ENCODE results near the gene SLC43A2. TPM values are rescaled to one million over a fixed set of nuclear protein-coding genes. Genes with fewer than 3 reads are reported as not detected.
"Not testable (repeated sequence)": the region's sequence is repeated elsewhere in the genome, so short reads cannot be mapped to it uniquely, and the experiment has no call there.

Gene SLC43A2
- total RNA-seq: 44.6 TPM
- long read RNA-seq, full-length matches to known transcripts: 20 of 67 reads
- long read RNA-seq, partial matches to known transcripts: 7 of 67 reads
- long read RNA-seq, other reads (novel, unspliced or antisense): 40 of 67 reads

- intact Hi-C loops (cut with DNase I): loop anchor here (5.0 kb wide), 1 partner anchor 51 kb away; no protein-coding TSS in a partner anchor
- peak; percentile 90 to 92 for ATAC-seq
- peak within 1 kb of the TSS; percentile 94 for H3K4me3 ChIP-seq
- H3K27ac ChIP-seq: peak within 1 kb of the TSS; percentile 89
- H3K9me3 ChIP-seq: no peaks in the 10 kb centered on the region
- peaks cover 50% of the 10 kb centered on the region for H3K4me1 ChIP-seq
- TF ChIP-seq CTCF (IDR thresholded peaks at IDR 0.05): no peak
- H3K36me3 ChIP-seq: peaks cover 13% of the 10 kb centered on the region
- H3K27me3 ChIP-seq (ENCODE audit: low read depth): no peaks in the 10 kb centered on the region
- DNase-seq: peak; percentile 91
These were observed at the start of gene SLC43A2 for GRCh38 chr17:1627982-1628855. TSS of gene SLC43A2 (minus strand) at chr17:1628834. CDS start at chr17:1627874, 960 bp downstream.

DNA sequence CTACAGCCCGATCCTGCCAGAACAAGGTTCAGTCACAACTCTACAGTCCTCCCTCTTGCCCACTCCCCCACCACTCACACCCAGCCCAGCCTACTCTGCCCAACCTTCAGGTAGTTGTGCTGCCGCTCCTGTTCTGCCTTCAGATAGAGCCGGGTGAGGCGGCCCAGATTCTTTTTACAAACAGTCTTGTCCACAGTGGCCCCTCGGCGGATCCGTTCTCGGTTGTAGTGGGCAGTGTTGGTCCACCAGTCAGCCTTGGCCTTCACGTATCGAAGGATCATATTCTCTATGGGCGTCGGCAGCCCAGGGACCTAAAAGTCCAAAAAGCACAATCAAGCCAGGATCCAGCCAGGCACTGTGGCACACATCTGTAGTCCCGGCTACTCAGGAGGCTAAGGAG is 47.8 kb upstream of the SLC43A2 start:
- no peak overlapping the region for H3K4me3 ChIP-seq
- H3K27ac ChIP-seq: no peak overlapping the region
- no peaks in the 10 kb centered on the region for H3K27me3 ChIP-seq (ENCODE audit: low read depth)
- ATAC-seq (peak in 1 of 2 donors; percentile 11), DNase-seq (no peak)
- no peaks in the 10 kb centered on the region for H3K9me3 ChIP-seq
- intact Hi-C loops (cut with DNase I): no loop called here
- TF ChIP-seq CTCF (IDR thresholded peaks at IDR 0.05): no peak
- H3K4me1 ChIP-seq: no peaks in the 10 kb centered on the region
- H3K36me3 ChIP-seq: peaks cover 100% of the 10 kb centered on the region

GRCh38 chr17:1673041-1673785 is 44.6 kb upstream of the SLC43A2 start:
- ATAC-seq (no peak), DNase-seq (no peak)
- no peaks in the 10 kb centered on the region for H3K9me3 ChIP-seq
- intact Hi-C loops (cut with DNase I): no loop called here
- no peak overlapping the region for H3K4me3 ChIP-seq
- no peak for TF ChIP-seq CTCF (IDR thresholded peaks at IDR 0.05)
- H3K36me3 ChIP-seq: peaks cover 98% of the 10 kb centered on the region
- H3K27me3 ChIP-seq (ENCODE audit: low read depth): no peaks in the 10 kb centered on the region
- H3K4me1 ChIP-seq: peaks cover 20% of the 10 kb centered on the region
- H3K27ac ChIP-seq: no peak overlapping the region

DNA sequence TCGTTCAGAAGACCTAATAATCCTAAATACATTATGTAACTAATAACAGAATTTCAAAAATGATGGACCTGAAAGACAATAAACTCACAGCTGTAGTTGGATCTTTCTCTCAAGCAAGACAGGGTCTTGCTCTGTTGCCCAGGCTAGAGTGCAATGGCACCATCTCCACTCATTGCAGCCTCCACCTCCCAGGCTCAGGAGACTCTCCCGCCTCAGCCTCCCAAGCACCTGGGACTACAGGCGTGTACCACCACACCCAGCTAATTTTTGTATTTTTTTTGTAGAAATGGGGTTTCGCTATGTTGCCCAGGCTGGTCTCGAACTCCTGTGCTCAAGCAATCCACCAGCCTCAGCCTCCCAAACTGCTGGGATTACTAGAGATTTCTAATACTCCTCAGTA is 35.3 kb upstream of the SLC43A2 start:
- intact Hi-C loops (cut with DNase I); ATAC-seq; H3K27ac ChIP-seq; DNase-seq; H3K27me3 ChIP-seq (ENCODE audit: low read depth); H3K9me3 ChIP-seq; H3K4me3 ChIP-seq: not testable (repeated sequence)
- Histone ChIP-seq H3K4me1 (peaks cover 14% of the 10 kb centered on the region), H3K36me3 (peaks cover 100% of the 10 kb centered on the region)

- H3K36me3 ChIP-seq: peaks cover 100% of the 10 kb centered on the region
- DNase-seq (no peak), ATAC-seq (no peak)
- intact Hi-C loops (cut with DNase I): no loop called here
- TF ChIP-seq CTCF (IDR thresholded peaks at IDR 0.05): no peak
- no peaks in the 10 kb centered on the region for H3K27me3 ChIP-seq (ENCODE audit: low read depth)
- H3K9me3 ChIP-seq: no peaks in the 10 kb centered on the region
- no peaks in the 10 kb centered on the region for H3K4me1 ChIP-seq
- H3K4me3 ChIP-seq: no peak overlapping the region
- no peak overlapping the region for H3K27ac ChIP-seq
These were observed 32.4 kb upstream of the SLC43A2 start for GRCh38 chr17:1661045-1661444.

Data from lower lobe of right lung (tissue), 2 donors.